GM12865 (cell line): ENCODE data around the gene BAZ2B.

Experiments used
- DNase-seq: peaks from one replicate; pipeline ENCODE4 v3.0.0; 2010; ENCODE audit warnings: low read depth
- H3K4me3 ChIP-seq: 2 replicates; pipeline ENCODE4 v1.5.1; 2011; ENCODE audit warnings: mild to moderate bottlenecking, low read depth, low read length, control low read depth
- TF ChIP-seq, protein P1 (sequence below): IDR thresholded peaks from 2 replicates; pipeline ENCODE4 v1.5.1; 2011; ENCODE audit warnings: low read length, control low read depth, low read depth, inconsistent platforms; ENCODE audit not compliant: insufficient read depth; ENCODE audit errors: missing control alignments

The BAZ2B gene

GRCh38 chr2:159617646-159618045 is 1.3 kb upstream of the BAZ2B start:
- TF ChIP-seq, protein P1, sequence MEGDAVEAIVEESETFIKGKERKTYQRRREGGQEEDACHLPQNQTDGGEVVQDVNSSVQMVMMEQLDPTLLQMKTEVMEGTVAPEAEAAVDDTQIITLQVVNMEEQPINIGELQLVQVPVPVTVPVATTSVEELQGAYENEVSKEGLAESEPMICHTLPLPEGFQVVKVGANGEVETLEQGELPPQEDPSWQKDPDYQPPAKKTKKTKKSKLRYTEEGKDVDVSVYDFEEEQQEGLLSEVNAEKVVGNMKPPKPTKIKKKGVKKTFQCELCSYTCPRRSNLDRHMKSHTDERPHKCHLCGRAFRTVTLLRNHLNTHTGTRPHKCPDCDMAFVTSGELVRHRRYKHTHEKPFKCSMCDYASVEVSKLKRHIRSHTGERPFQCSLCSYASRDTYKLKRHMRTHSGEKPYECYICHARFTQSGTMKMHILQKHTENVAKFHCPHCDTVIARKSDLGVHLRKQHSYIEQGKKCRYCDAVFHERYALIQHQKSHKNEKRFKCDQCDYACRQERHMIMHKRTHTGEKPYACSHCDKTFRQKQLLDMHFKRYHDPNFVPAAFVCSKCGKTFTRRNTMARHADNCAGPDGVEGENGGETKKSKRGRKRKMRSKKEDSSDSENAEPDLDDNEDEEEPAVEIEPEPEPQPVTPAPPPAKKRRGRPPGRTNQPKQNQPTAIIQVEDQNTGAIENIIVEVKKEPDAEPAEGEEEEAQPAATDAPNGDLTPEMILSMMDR, result no peak
- no peak overlapping the region for H3K4me3 ChIP-seq
- DNase-seq, result no peak

- no peak overlapping the region for H3K4me3 ChIP-seq
- TF ChIP-seq, protein P1, result no peak
- no peak for DNase-seq
Observed at GRCh38 chr2:159617100-159617499, 752 bp upstream of the BAZ2B start.

- H3K4me3 ChIP-seq, result peak overlapping the region; percentile 92
- DNase-seq, result peak; percentile 89
Observed at GRCh38 chr2:159615367-159616285, 722 bp downstream of the BAZ2B start.

GRCh38 chr2:159614534-159615366 is 1.6 kb downstream of the BAZ2B start:
- DNase-seq, result peak; percentile 50
- peak overlapping the region; percentile 92 for H3K4me3 ChIP-seq
- TF ChIP-seq, protein P1, result no peak

More at GRCh38 chr2:159615367-159616285, 722 bp downstream of the BAZ2B start:
- TF ChIP-seq, protein P1, result no peak

DNA sequence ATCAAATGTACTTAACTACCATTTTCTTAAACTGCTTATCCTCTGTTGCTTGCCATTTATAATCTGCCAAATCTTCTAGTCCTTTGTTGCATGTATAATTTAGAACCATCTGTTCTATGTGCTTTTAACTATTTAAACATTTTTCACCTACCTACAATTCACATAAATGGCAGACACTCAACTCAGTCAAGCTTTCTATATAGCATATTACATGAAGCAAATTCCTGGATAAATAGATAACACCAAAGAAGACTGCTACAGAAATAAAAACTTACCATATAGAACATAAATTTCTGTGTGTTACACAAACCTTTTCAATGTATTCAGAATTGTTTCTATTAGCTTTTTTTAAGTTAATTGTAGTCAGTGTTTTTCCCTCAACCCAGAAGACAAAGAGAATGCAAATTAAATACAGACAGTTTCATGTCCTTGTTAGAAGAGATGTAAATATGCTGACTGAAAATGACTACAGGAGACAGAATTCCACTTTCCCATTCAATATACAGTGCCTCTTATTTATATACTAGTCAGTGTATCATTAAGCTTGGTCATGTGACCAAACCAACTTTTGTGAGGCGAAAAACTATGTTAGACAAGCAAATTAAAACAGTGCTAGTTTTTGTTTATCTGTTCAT is 2.6 kb downstream of the BAZ2B start:
- peak; percentile 3 for DNase-seq
- H3K4me3 ChIP-seq, result peak overlapping the region; percentile 92

DNA sequence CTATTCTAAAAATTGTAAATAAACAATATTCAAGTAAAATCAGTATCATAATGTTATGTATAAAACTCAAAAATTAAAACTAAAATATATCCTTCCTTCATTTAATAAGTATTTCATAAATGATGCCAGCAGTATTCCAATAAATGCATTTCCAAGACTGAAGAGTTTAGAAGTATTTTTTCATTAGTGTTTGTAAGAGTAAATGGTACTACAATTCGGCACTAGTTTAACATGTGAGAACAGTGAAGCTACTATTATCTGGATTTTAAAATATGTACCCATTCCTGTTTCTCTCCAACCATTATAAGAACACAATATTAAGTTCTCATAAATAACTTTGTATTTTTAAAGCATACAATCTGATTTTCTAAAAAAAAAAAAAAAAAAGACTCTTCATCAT is 3.3 kb downstream of the BAZ2B start:
- no peak overlapping the region for H3K4me3 ChIP-seq
- TF ChIP-seq, protein P1, result no peak
- DNase-seq, result no peak

More for the DNA sequence above, 2.6 kb downstream of the BAZ2B start:
- TF ChIP-seq, protein P1, result no peak
